HEK293 (cell line): ENCODE data around the gene GCFC2.

Experiments
- CTCF ChIA-PET: fragments of 350-600 bp; formaldehyde crosslinking; extraction: SDS; loops from one replicate; lab custom pipeline; 2021; ENCODE audit warnings: antibody characterized with exemption; lab: Yijun Ruan, JAX
- POLR2A ChIA-PET: fragments of 300-600 bp; formaldehyde crosslinking; extraction: SDS; loops from one replicate; lab custom pipeline; 2020; ENCODE audit warnings: antibody characterized with exemption, inconsistent platforms; lab: Yijun Ruan, JAX
- H3K27ac ChIP-seq: fragments of 200-500 bp; sonication (Bioruptor generic); 2 replicates; pipeline ENCODE4 v1.5.1; 2014; ENCODE audit warnings: low read depth, low read length, control low read depth, inconsistent platforms; ENCODE audit errors: extremely low read depth
- H3K36me3 ChIP-seq, 2 experiments: fragments of 200-500 bp in 1 of 2; sonication (Bioruptor generic) in 1 of 2; 1 replicate in 1 of 2; 2 replicates in 1 of 2; pipeline ENCODE4 v1.5.1; 2014 to 2017; ENCODE audit warnings: inconsistent platforms in 2 of 2, low read length in 2 of 2; ENCODE audit not compliant: control insufficient read depth in 2 of 2, insufficient read depth in 1 of 2
- H3K4me1 ChIP-seq: fragments of 200-500 bp; sonication (Bioruptor generic); 2 replicates; pipeline ENCODE4 v1.5.1; 2014; ENCODE audit warnings: mild to moderate bottlenecking, low read length, inconsistent platforms; ENCODE audit not compliant: control insufficient read depth, insufficient read depth
- H3K4me3 ChIP-seq: 2 replicates; pipeline ENCODE4 v1.5.1; 2011; ENCODE audit warnings: low read depth, mild to moderate bottlenecking, control low read depth, low read length, moderate library complexity
- H3K9me3 ChIP-seq: fragments of 200-500 bp; sonication (Bioruptor generic); 2 replicates; pipeline ENCODE4 v1.5.1; 2014; ENCODE audit warnings: low read depth, low read length, inconsistent platforms; ENCODE audit not compliant: control insufficient read depth, insufficient read depth
- KLF1 ChIP-seq: fragments of 450-650 bp; formaldehyde crosslinking; IDR thresholded peaks from 2 replicates; pipeline ENCODE4 v1.5.1; 2016; ENCODE audit warnings: missing biosample characterization, missing genetic modification characterization
- MZF1 ChIP-seq: fragments of 450-650 bp; formaldehyde crosslinking; IDR thresholded peaks from 2 replicates; pipeline ENCODE4 v1.5.1; 2017; ENCODE audit warnings: missing biosample characterization, missing genetic modification characterization, borderline replicate concordance
- ZNF133 ChIP-seq: fragments of 450-650 bp; formaldehyde crosslinking; IDR thresholded peaks from 2 replicates; pipeline ENCODE4 v1.5.1; 2016; ENCODE audit warnings: missing biosample characterization, missing genetic modification characterization
- ZNF157 ChIP-seq: fragments of 450-650 bp; formaldehyde crosslinking; IDR thresholded peaks from 2 replicates; pipeline ENCODE4 v1.5.1; 2016; ENCODE audit warnings: missing biosample characterization, missing genetic modification characterization
- ZNF16 ChIP-seq: fragments of 450-650 bp; formaldehyde crosslinking; IDR thresholded peaks from 2 replicates; pipeline ENCODE4 v1.5.1; 2016; ENCODE audit warnings: low read depth, missing biosample characterization, missing genetic modification characterization
- ZNF335 ChIP-seq: fragments of 450-650 bp; formaldehyde crosslinking; conservative IDR thresholded peaks from 2 replicates; pipeline ENCODE4 v1.5.1; 2016; ENCODE audit warnings: missing biosample characterization, missing genetic modification characterization
- ZNF433 ChIP-seq: fragments of 450-650 bp; formaldehyde crosslinking; IDR thresholded peaks from 2 replicates; pipeline ENCODE4 v1.5.1; 2016; ENCODE audit warnings: missing biosample characterization, missing genetic modification characterization, low read depth
- ZNF571 ChIP-seq: fragments of 450-650 bp; formaldehyde crosslinking; IDR thresholded peaks from 2 replicates; pipeline ENCODE4 v1.5.0; 2017; ENCODE audit warnings: missing biosample characterization, missing genetic modification characterization
- ZNF654 ChIP-seq: fragments of 450-650 bp; formaldehyde crosslinking; IDR thresholded peaks from 2 replicates; pipeline ENCODE4 v1.5.1; 2016; ENCODE audit warnings: low read depth, missing biosample characterization, missing genetic modification characterization
- ZNF660 ChIP-seq: fragments of 450-650 bp; IDR thresholded peaks from 2 replicates; pipeline ENCODE4 v1.5.1; 2018; ENCODE audit warnings: missing biosample characterization, mild to moderate bottlenecking, missing genetic modification characterization
- ZNF664 ChIP-seq: fragments of 450-650 bp; formaldehyde crosslinking; IDR thresholded peaks from 2 replicates; pipeline ENCODE4 v1.5.1; 2016; ENCODE audit warnings: missing biosample characterization, missing genetic modification characterization
- TF ChIP-seq, protein P1 (sequence below): fragments of 450-650 bp; formaldehyde crosslinking; IDR thresholded peaks from 2 replicates; pipeline ENCODE4 v1.5.1; 2016; ENCODE audit warnings: missing biosample characterization, missing genetic modification characterization
- TF ChIP-seq, protein P2 (sequence below): fragments of 450-650 bp; formaldehyde crosslinking; IDR thresholded peaks from 2 replicates; pipeline ENCODE4 v1.5.1; 2016; ENCODE audit warnings: missing biosample characterization, missing genetic modification characterization
- TF ChIP-seq, protein P3 (sequence below): fragments of 450-650 bp; formaldehyde crosslinking; IDR thresholded peaks from 2 replicates; pipeline ENCODE4 v1.5.1; 2016; ENCODE audit warnings: missing biosample characterization, missing genetic modification characterization

Gene GCFC2

DNA sequence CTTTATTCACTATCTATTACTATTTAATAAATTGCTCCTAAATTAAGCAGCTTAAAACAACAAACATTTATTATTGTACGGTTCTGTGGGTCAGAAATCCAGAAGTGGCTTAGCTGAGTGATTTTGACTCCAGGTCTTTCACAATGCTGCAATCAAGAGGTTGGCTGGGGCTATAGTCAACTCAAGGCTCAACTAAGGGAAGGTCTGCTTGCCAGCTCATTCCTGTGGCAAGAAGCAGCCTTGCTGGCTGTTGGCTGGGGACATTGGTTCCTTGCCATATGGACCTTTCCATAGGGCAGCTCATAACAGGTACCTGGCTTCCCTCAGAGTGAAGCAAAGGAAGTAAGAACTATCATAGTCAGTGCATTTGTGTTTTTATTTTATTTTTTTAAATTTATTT is 69.1 kb downstream of the GCFC2 start:
- CTCF ChIA-PET = interaction anchor here (0.8 to 3.7 kb wide), 8 partner anchors 9 to 959 kb away, joined by 3 to 45 read pairs (median 6); no protein-coding TSS in a partner anchor
- TF ChIP-seq ZNF133 (no peak), ZNF433 (tag by site-specific recombination) (no peak), KLF1 (no peak), ZNF664 (no peak), ZNF157 (tag by site-specific recombination) (no peak)
- TF ChIP-seq, protein P1, sequence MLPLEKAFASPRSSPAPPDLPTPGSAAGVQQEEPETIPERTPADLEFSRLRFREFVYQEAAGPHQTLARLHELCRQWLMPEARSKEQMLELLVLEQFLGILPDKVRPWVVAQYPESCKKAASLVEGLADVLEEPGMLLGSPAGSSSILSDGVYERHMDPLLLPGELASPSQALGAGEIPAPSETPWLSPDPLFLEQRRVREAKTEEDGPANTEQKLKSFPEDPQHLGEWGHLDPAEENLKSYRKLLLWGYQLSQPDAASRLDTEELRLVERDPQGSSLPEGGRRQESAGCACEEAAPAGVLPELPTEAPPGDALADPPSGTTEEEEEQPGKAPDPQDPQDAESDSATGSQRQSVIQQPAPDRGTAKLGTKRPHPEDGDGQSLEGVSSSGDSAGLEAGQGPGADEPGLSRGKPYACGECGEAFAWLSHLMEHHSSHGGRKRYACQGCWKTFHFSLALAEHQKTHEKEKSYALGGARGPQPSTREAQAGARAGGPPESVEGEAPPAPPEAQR (tag by site-specific recombination) = no peak
- POLR2A ChIA-PET = no interaction called here

DNA sequence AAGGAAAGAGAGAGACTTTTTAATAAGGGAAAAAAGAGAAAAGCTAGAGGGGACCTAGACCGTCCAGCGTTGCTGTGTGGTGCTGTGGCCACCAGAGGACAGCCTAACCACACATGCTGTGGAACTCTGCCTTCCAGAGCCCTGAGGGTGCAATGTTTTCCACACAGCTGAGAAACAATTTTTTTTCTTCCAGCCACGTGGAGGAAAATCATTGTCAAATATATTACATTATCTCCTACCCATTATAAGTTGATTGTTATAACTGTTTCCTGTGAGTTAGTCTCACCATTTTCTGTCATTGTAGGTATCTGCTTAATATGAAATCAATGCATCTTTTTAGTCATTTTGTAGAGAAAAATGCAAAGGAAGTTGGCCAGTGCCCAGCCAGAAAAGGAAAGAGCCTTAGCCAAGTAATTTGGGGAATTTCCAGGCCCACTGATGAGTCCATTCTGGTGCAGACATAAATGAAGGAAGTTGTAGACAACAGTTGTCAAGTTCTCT is 70.0 kb downstream of the GCFC2 start:
- POLR2A ChIA-PET = no interaction called here

More for the DNA sequence above, 69.1 kb downstream of the GCFC2 start:
- H3K4me3 ChIP-seq = no peak overlapping the region
- no peak overlapping the region for H3K27ac ChIP-seq
- no peaks in the 10 kb centered on the region for H3K36me3 ChIP-seq
- no peaks in the 10 kb centered on the region for H3K9me3 ChIP-seq
- H3K4me1 ChIP-seq = no peaks in the 10 kb centered on the region

DNA sequence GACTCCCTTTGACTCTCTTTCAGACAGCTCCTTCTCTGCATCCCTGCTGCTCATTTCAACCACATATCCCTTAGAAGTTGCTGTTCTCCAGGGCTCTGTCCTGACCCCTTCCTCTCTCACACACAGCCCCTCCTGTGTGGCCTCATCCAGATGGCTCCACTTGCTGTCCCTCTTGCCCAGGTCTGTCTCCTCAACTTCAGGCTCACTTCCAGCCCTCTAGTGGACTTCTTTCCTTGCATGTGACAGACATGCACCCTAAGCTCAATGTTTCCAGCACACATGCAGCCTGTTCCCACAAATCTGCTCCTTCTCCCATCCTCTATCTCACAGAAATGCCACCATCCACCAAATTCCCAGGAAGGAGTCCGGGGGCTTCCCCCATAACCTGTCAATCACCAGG is 73.1 kb downstream of the GCFC2 start:
- H3K4me3 ChIP-seq = no peak overlapping the region
- POLR2A ChIA-PET = interaction anchor here (0.6 kb wide), 1 partner anchor 807 kb away, joined by 3 read pairs; no protein-coding TSS in a partner anchor
- no peak for TF ChIP-seq MZF1 (tag by site-specific recombination)
- TF ChIP-seq, protein P2, sequence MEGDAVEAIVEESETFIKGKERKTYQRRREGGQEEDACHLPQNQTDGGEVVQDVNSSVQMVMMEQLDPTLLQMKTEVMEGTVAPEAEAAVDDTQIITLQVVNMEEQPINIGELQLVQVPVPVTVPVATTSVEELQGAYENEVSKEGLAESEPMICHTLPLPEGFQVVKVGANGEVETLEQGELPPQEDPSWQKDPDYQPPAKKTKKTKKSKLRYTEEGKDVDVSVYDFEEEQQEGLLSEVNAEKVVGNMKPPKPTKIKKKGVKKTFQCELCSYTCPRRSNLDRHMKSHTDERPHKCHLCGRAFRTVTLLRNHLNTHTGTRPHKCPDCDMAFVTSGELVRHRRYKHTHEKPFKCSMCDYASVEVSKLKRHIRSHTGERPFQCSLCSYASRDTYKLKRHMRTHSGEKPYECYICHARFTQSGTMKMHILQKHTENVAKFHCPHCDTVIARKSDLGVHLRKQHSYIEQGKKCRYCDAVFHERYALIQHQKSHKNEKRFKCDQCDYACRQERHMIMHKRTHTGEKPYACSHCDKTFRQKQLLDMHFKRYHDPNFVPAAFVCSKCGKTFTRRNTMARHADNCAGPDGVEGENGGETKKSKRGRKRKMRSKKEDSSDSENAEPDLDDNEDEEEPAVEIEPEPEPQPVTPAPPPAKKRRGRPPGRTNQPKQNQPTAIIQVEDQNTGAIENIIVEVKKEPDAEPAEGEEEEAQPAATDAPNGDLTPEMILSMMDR (tag by site-specific recombination) = peak; percentile 26; the same call in 1 of the 2 replicates
- TF ChIP-seq, all 188 proteins: peak for 1
- CTCF ChIA-PET = interaction anchor here (0.6 to 4.5 kb wide), 6 partner anchors 9 to 180 kb away, joined by 3 to 37 read pairs (median 4); no protein-coding TSS in a partner anchor
- H3K9me3 ChIP-seq = no peaks in the 10 kb centered on the region
- H3K36me3 ChIP-seq = no peaks in the 10 kb centered on the region
- H3K4me1 ChIP-seq = no peaks in the 10 kb centered on the region
- no peak overlapping the region for H3K27ac ChIP-seq

More for the DNA sequence above, 70.0 kb downstream of the GCFC2 start:
- no peak overlapping the region for H3K27ac ChIP-seq
- CTCF ChIA-PET = interaction anchor here (0.5 to 4.5 kb wide), 26 partner anchors 9 to 960 kb away, joined by 3 to 45 read pairs (median 3); no protein-coding TSS in a partner anchor
- TF ChIP-seq ZNF335 (tag by site-specific recombination) (0 out of 2 replicates have a peak, but pooled peaks have one; percentile 15), ZNF660 (tag by site-specific recombination) (0 out of 2 replicates have a peak, but pooled peaks have one; percentile 42), ZNF571 (tag by site-specific recombination) (no peak), ZNF654 (peak; percentile 87), ZNF16 (tag by site-specific recombination) (no peak)
- TF ChIP-seq, protein P3, sequence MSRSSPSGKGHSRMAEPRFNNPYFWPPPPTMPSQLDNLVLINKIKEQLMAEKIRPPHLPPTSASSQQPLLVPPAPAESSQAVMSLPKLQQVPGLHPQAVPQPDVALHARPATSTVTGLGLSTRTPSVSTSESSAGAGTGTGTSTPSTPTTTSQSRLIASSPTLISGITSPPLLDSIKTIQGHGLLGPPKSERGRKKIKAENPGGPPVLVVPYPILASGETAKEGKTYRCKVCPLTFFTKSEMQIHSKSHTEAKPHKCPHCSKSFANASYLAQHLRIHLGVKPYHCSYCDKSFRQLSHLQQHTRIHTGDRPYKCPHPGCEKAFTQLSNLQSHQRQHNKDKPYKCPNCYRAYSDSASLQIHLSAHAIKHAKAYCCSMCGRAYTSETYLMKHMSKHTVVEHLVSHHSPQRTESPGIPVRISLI (tag by site-specific recombination) = peak; percentile 64; the same call in 1 of the 2 replicates
- TF ChIP-seq, protein P2 (tag by site-specific recombination) = peak; percentile 75
- no peak overlapping the region for H3K4me3 ChIP-seq
- H3K9me3 ChIP-seq = no peaks in the 10 kb centered on the region
- H3K36me3 ChIP-seq = no peaks in the 10 kb centered on the region
- H3K4me1 ChIP-seq = no peaks in the 10 kb centered on the region
